GM12892 (cell line): ENCODE data around the gene TMEM238.

Experiments used
- POLR2A ChIP-seq: IDR thresholded peaks from 2 replicates; pipeline ENCODE4 v1.6.1; 2011; ENCODE audit warnings: low read depth, low read length, control low read depth
- POLR2AphosphoS5 ChIP-seq: IDR thresholded peaks from 2 replicates; pipeline ENCODE4 v1.6.1; 2011; ENCODE audit warnings: low read depth, low read length, control low read depth
- TAF1 ChIP-seq: IDR thresholded peaks from 2 replicates; pipeline ENCODE4 v1.6.1; 2011; ENCODE audit warnings: low read depth, mild to moderate bottlenecking, control low read depth, low read length, borderline replicate concordance

- no peak for TF ChIP-seq POLR2A
- no peak for TF ChIP-seq POLR2AphosphoS5
- TF ChIP-seq TAF1, result no peak
Observed at GRCh38 chr19:55426042-55426441, 42.0 kb upstream of the TMEM238 start.
